ENCODE measurements around the gene PPIF.

DNA sequence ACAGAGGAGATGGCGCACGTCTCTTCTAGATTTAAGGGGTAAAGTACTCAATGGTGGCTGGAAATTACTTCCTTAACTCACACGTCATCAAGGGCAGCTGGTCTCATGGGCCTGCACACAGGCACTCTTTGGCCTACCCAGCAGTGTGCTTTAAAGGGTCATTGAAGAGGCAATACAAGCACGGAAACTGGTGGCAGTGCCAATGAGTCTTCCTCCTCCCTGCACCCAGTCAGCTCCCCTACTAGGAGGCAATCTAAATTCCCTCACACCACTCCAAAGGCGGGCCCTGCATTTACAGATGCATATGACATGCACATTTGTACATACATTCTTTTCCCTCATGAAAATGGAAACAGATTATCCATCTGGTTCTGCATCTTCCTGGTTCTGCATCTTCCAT is 47.4 kb downstream of the PPIF start:
- TF ChIP-seq, protein P1, sequence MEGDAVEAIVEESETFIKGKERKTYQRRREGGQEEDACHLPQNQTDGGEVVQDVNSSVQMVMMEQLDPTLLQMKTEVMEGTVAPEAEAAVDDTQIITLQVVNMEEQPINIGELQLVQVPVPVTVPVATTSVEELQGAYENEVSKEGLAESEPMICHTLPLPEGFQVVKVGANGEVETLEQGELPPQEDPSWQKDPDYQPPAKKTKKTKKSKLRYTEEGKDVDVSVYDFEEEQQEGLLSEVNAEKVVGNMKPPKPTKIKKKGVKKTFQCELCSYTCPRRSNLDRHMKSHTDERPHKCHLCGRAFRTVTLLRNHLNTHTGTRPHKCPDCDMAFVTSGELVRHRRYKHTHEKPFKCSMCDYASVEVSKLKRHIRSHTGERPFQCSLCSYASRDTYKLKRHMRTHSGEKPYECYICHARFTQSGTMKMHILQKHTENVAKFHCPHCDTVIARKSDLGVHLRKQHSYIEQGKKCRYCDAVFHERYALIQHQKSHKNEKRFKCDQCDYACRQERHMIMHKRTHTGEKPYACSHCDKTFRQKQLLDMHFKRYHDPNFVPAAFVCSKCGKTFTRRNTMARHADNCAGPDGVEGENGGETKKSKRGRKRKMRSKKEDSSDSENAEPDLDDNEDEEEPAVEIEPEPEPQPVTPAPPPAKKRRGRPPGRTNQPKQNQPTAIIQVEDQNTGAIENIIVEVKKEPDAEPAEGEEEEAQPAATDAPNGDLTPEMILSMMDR (conservative IDR thresholded peaks at IDR 0.05): no peak
- TF ChIP-seq EZH2 (IDR thresholded peaks at IDR 0.05; ENCODE audit: low read depth): no peak
